Thymus (tissue), 11 donors: ENCODE measurements around the gene LSP1. TPM values are rescaled to one million over a fixed set of nuclear protein-coding genes. Genes with fewer than 3 reads are reported as not detected.

Source experiments
- DNase-seq, 9 donors: peaks; one replicate each; pipeline ENCODE4 v3.0.0-alpha.2; 2013; ENCODE audit warnings: low spot score in 9 of 9, low read depth in 6 of 9, missing footprints in 1 of 9
- H3K27ac ChIP-seq, 2 donors: one replicate each; pipeline ENCODE4 v1.5.1; 2013; ENCODE audit warnings: control low read depth in 1 of 2, low read depth in 1 of 2, low read length in 1 of 2, mild to moderate bottlenecking in 1 of 2, moderate library complexity in 1 of 2
- H3K27me3 ChIP-seq, 2 donors: one replicate each; pipeline ENCODE4 v1.5.1; 2013; ENCODE audit warnings: low read length in 1 of 2; ENCODE audit not compliant: control insufficient read depth in 2 of 2, insufficient read depth in 1 of 2
- H3K36me3 ChIP-seq, 2 donors: one replicate each; pipeline ENCODE4 v1.5.1; 2013; ENCODE audit warnings: low read length in 1 of 2, mild to moderate bottlenecking in 1 of 2, moderate library complexity in 1 of 2; ENCODE audit not compliant: control insufficient read depth in 2 of 2, insufficient read depth in 2 of 2
- H3K4me1 ChIP-seq, 2 donors: one replicate each; pipeline ENCODE4 v1.5.1; 2013; ENCODE audit warnings: low read length in 2 of 2; ENCODE audit not compliant: control insufficient read depth in 2 of 2, insufficient read depth in 2 of 2
- H3K4me3 ChIP-seq, 2 donors: one replicate each; pipeline ENCODE4 v1.5.1; 2013; ENCODE audit warnings: low read length in 2 of 2, control low read depth in 1 of 2, mild to moderate bottlenecking in 1 of 2
- H3K9me3 ChIP-seq, 2 donors: one replicate each; pipeline ENCODE4 v1.5.1; 2013; ENCODE audit warnings: low read length in 1 of 2, mild to moderate bottlenecking in 1 of 2; ENCODE audit not compliant: control insufficient read depth in 2 of 2, insufficient read depth in 1 of 2
- WGBS: extraction: QIAGEN DNeasy Blood & Tissue Kit; methylation state at CpG from one replicate; pipeline ENCODE4 v1.1.7; 2013; 5-methylcytosine and 5-hydroxymethylcytosine counted together
- polyA plus RNA-seq: library from polyadenylated mRNA; stranded (reverse); fragments of 200-250 nt; gene quantifications from one replicate; pipeline ENCODE4 v1.2.3, GENCODE V29; 2013
- total RNA-seq: library from RNA; stranded (reverse); fragments of 120-200 nt; gene quantifications from one replicate; pipeline ENCODE4 v1.2.4, GENCODE V29; 2013
- donor health status: healthy.

LSP1 gene
- total and polyA plus RNA-seq, 2 donors: 138 to 179 TPM

DNA sequence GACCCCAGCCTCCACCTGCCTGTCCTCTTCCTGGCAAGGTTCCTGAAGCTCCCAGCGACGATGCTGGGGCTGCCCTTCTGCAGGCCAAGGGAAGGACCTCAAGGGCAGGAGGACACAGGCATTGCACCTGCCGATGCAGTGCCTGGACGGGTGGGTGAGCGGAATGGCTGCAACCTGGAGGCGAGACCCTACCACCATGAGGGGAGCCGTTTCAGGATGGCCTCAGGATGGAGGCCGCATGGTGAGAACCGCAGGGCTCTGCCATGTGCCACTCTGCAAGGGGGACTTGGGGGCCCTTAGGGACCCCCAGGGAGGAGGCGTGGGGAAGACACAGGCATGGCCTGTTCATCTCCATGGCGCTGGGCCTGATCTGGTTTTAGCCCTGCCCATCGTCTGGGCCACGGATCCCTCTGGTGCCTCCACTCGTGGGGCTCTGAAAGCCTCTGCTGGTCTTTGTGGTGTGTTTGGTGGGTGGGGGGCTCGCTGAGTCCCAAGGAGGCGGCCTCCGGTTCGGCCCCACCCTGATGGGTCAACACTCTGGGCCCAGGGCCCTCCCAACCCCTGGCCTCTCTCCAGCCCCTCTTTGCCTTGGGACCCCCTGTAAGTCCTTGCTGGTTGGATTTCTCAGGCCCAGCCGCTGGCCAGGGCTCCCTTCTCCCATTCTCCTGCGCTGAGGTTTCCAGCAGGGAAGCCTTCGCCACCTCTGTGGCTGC, 1.3 kb upstream of the LSP1 start:
- no peaks in the 10 kb centered on the region for H3K27me3 ChIP-seq
- no peaks in the 10 kb centered on the region for H3K36me3 ChIP-seq
- WGBS: 94% methylated on average over 21 of the region's 21 CpGs
- no peak for DNase-seq
- peak overlapping the region; percentile 2 to 89 for H3K27ac ChIP-seq
- peaks cover 1 to 4% of the 10 kb centered on the region in 2 donors for H3K9me3 ChIP-seq
- no peak overlapping the region for H3K4me3 ChIP-seq
- peaks cover 15 to 71% of the 10 kb centered on the region in 2 donors for H3K4me1 ChIP-seq

DNA sequence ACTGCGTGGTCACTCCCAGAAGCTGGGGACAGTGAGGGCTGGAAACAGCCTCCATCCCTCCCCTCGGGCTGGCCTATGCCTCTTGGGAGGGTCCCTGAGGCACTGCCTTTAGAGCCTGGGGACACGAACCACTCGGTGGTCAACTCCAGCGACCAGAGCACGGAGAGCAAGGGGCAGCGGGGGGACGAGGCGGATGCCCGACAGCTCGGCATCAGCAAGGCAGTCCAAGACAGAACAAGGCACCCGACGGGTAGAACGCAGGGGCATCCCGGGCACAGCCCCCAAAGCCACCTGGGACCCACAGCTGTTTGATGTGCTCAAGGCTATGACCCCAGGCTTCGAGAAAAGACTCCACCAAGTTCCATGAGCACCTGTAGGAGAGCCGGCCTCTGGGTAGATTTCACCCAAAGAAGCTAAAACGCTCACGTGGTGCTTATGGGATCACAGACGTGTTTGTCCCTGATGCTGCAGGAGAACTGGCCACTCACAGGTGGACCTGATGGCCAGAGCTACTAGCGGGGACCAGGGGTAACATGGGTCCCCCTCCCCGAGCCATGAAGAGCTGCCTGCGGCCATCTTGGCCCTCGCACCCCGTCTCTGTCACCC, 510 bp upstream of the LSP1 start:
- no peak for DNase-seq
- Histone ChIP-seq H3K27ac (peak overlapping the region; percentile 89 to 90), H3K36me3 (no peaks in the 10 kb centered on the region), H3K4me1 (peaks cover 15 to 65% of the 10 kb centered on the region in 2 donors), H3K27me3 (no peaks in the 10 kb centered on the region), H3K9me3 (peaks cover 1 to 4% of the 10 kb centered on the region in 2 donors), H3K4me3 (peak overlapping the region; percentile 59 to 69)
- 65% methylated on average over 25 of the region's 25 CpGs for WGBS

- Histone ChIP-seq H3K36me3 (no peaks in the 10 kb centered on the region), H3K9me3 (peaks cover under 1 to 1% of the 10 kb centered on the region in 2 donors), H3K4me3 (peak overlapping the region; percentile 59 to 69), H3K4me1 (peaks cover 15 to 70% of the 10 kb centered on the region in 2 donors), H3K27me3 (no peaks in the 10 kb centered on the region), H3K27ac (peak overlapping the region; percentile 89 to 90)
- WGBS: 47% methylated on average over 19 of the region's 19 CpGs
- DNase-seq: no peak
Measured at GRCh38 chr11:1853376-1854131, 670 bp downstream of the LSP1 start.

DNA sequence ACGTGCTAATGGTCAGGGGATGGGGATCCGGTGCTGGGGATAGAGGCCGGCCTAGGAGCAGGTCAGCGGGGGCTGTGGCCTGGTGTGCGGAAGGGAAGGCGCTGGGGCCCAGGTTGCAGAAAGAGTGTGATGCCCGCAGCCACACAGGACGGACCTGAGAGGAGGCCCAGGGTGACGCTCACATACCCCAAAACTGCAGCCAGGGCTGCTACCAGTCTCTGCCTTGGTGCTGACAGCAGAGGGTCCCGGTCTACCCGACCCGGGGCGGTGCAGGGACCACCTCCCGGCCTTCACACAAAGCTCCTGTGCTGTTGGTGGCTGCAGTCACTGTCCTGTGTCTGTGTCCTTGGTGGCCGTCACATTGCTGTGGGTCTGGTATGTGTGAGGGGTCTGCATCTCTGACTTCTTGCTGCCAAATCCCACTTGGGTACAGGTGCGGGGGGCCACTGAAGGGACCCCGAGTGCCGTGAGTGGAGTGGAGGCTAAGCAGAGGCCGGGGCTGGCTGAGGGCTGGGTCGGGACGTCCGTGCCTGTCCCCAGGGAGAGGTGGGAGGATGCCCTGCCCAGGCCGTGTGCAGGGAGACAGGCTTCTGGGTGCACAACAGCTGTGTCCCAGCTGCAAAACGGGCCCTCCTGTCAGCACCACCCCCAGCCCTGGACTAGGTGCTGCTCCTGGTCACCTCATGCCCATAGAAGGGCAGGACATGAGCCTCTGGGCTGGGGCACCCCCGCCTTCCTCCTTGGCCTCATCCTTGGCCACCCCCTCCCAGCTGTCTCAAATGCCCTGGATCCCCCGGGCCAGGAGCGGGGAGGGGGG, 1.5 kb downstream of the LSP1 start:
- no peak overlapping the region for H3K27ac ChIP-seq
- no peak for DNase-seq
- WGBS: 85% methylated on average over 27 of the region's 27 CpGs
- peak overlapping the region; percentile 59 to 69 for H3K4me3 ChIP-seq
- H3K4me1 ChIP-seq: peaks cover 15 to 74% of the 10 kb centered on the region in 2 donors
- no peaks in the 10 kb centered on the region for H3K27me3 ChIP-seq
- H3K36me3 ChIP-seq: no peaks in the 10 kb centered on the region
- peaks cover 0 to 1% of the 10 kb centered on the region in 2 donors for H3K9me3 ChIP-seq

DNA sequence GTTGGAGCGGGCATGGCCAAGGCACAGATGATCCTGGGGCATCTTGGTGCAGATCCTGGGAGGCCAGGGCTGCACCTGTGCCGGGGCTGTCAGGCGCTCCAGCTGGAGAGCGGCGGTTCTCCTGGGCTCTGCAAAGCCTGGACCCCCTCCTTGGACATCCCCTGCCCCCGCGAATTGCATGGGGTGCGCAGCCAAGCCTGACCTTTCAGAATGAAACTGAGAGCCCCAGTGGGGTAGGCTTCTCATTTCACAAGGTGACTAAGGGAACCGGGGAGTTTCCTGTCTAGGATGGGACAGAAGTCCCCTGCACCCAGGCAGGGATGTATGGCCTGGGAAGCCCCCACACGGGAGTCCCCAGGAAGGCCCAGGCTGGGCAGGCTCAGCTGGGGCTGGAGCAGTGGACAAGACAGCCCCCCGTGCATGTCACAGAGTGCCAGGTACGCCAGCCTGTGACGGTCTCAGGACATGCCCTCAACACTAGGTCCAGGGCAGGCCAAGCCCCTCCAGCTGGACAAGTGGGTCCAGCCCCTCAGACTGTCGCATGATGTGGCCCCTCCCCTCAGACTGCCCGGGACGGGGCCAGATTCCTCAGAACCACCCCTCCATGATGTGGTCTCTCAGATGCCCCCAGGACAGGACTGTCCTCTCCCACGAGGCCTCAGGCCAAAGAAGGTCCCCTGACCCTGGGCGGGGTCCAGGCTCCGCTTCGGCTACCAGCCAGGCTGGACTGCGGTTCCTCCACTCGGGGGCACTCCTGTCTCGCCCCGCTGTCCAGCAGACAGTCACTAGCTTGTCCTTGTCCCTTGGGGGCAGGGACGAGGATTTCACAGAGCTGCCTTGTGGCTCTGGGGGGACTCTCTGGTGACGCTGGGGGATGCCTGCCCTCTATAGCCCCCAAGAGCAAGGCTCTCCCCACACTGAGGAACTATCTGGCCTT, 2.3 kb downstream of the LSP1 start:
- WGBS: 89% methylated on average over 26 of the region's 26 CpGs
- H3K4me3 ChIP-seq: peak overlapping the region in 1 of 2 donors; percentile 69
- no peaks in the 10 kb centered on the region for H3K27me3 ChIP-seq
- H3K27ac ChIP-seq: no peak overlapping the region
- peaks cover 0 to 1% of the 10 kb centered on the region in 2 donors for H3K9me3 ChIP-seq
- DNase-seq: no peak
- no peaks in the 10 kb centered on the region for H3K36me3 ChIP-seq
- peaks cover 15 to 69% of the 10 kb centered on the region in 2 donors for H3K4me1 ChIP-seq

DNA sequence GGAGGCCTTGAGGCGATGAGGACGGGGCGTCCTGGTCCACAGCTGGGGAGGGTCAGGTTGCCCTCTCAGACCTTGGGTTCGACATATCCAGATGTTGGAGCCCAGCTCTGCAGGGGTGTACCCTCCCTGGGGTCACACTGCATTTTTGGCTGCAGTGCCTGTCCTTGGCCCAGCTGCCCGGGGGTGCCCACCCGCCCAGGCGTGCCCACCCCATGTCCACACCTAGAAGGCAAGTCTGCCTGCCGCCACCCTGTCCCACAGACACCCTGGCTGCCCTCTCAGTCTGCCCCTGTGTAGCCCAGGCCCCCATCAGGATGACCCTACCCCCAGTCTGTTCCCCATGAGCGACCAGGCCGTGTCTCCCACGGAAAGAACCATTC, 3.0 kb downstream of the LSP1 start:
- no peak overlapping the region for H3K4me3 ChIP-seq
- WGBS: 97% methylated on average over 11 of the region's 11 CpGs
- DNase-seq: no peak
- H3K27ac ChIP-seq: no peak overlapping the region
- no peaks in the 10 kb centered on the region for H3K27me3 ChIP-seq
- H3K36me3 ChIP-seq: no peaks in the 10 kb centered on the region
- H3K9me3 ChIP-seq: peaks cover 0 to 1% of the 10 kb centered on the region in 2 donors
- peaks cover 15 to 63% of the 10 kb centered on the region in 2 donors for H3K4me1 ChIP-seq

DNA sequence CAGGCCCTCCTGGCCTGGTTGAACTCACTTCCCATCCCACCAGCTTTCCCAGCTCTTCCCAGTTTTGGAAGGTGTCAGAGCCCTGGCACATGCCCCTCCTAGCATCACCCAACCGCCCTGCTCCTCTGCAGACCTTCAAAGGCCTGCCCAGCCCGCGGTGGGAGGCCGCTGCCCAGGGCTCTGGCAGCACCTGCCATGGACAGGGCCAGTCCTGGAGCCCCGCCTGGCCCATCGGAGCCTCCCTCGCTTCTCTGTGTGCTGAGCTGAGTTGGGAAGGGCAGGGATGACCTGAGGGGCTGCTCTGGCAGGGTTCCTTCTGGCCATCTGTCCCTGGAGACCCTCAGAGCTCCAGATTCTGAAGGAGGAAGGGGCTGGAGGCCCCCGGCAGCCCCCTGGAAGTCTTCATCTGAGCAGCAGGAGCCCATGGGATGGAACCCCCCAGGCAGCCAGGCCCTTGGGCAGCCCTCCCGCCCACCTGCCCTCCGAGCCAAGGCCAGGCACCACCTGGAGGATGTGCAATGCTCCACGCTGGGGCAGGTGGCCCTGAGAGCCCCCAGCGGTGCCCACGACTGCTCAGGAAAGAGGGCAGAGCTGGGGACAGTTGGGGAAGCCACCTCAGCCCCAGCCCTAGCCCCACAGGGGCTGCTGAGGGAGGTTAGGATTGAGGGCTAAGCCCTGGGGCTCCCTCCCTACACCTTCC, 3.6 kb downstream of the LSP1 start:
- peaks cover 0 to 1% of the 10 kb centered on the region in 2 donors for H3K9me3 ChIP-seq
- peaks cover 15 to 57% of the 10 kb centered on the region in 2 donors for H3K4me1 ChIP-seq
- WGBS: 92% methylated on average over 13 of the region's 13 CpGs
- no peak overlapping the region for H3K4me3 ChIP-seq
- no peaks in the 10 kb centered on the region for H3K27me3 ChIP-seq
- no peaks in the 10 kb centered on the region for H3K36me3 ChIP-seq
- H3K27ac ChIP-seq: no peak overlapping the region
- no peak for DNase-seq
